22Rv1 (cell line): Measurements from ENCODE around the gene DCX.

ENCODE experiments used
- ZFX ChIP-seq: fragments of 450-650 bp; IDR thresholded peaks from 2 replicates; pipeline ENCODE4 v1.6.1; 2017; ENCODE audit warnings: antibody characterized with exemption, borderline replicate concordance
- TF ChIP-seq, protein P1 (sequence below): fragments of 450-650 bp; IDR thresholded peaks from 2 replicates; pipeline ENCODE4 v1.5.1; 2017; ENCODE audit warnings: mild to moderate bottlenecking

DNA sequence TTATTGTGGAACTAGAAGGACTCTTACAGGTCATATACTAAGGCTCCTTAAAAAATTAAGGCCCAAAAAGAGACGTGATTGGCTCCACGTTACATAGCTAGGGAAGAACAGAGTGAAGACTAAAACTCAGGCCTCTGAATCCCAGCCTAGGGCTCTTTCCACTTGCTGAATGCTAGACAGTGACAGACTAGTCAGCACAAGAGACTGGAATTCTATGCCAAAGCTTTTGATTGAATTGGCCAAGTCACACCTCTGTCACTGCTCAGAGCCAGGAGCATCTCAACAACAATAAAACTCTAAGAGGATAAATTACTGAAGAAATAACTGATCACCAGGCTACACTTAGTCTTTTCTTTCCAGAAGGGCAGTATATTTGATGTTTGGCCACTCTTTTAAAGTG is 16.8 kb downstream of the DCX start:
- TF ChIP-seq, protein P1, sequence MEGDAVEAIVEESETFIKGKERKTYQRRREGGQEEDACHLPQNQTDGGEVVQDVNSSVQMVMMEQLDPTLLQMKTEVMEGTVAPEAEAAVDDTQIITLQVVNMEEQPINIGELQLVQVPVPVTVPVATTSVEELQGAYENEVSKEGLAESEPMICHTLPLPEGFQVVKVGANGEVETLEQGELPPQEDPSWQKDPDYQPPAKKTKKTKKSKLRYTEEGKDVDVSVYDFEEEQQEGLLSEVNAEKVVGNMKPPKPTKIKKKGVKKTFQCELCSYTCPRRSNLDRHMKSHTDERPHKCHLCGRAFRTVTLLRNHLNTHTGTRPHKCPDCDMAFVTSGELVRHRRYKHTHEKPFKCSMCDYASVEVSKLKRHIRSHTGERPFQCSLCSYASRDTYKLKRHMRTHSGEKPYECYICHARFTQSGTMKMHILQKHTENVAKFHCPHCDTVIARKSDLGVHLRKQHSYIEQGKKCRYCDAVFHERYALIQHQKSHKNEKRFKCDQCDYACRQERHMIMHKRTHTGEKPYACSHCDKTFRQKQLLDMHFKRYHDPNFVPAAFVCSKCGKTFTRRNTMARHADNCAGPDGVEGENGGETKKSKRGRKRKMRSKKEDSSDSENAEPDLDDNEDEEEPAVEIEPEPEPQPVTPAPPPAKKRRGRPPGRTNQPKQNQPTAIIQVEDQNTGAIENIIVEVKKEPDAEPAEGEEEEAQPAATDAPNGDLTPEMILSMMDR: no peak
- TF ChIP-seq ZFX: no peak
